NCI-H1930 (cell line): ENCODE results near the gene CRYBA2.

Experiments
- DNase-seq, 2 experiments: peaks; one replicate each; lab custom pipeline; 2025; lab: John Stamatoyannopoulos, UW

Gene CRYBA2

GRCh38 chr2:218981881-218982585 is 11.2 kb downstream of the CRYBA2 start:
- no peak for DNase-seq

- no peak for DNase-seq
Observed at GRCh38 chr2:218981390-218981880, 11.8 kb downstream of the CRYBA2 start.

GRCh38 chr2:218980735-218981389 is 12.4 kb downstream of the CRYBA2 start:
- no peak for DNase-seq

- DNase-seq: peak; percentile 74 to 87
Observed at GRCh38 chr2:218979846-218980734, 13.1 kb downstream of the CRYBA2 start.

- DNase-seq: no peak
Observed at GRCh38 chr2:218975060-218975777, 18.0 kb downstream of the CRYBA2 start.

GRCh38 chr2:218970894-218971293 is 22.3 kb downstream of the CRYBA2 start:
- no peak for DNase-seq

- peak; percentile 11 to 37 for DNase-seq
Observed at GRCh38 chr2:218964041-218964771, 29.0 kb downstream of the CRYBA2 start.

- no peak for DNase-seq
Observed at GRCh38 chr2:218963601-218964000, 29.6 kb downstream of the CRYBA2 start.

- DNase-seq: peak; percentile 93 to 95
Observed at GRCh38 chr2:218962859-218963492, 30.2 kb downstream of the CRYBA2 start.

GRCh38 chr2:218961651-218962570 is 31.3 kb downstream of the CRYBA2 start:
- peak; percentile 42 to 43 for DNase-seq

- no peak for DNase-seq
Observed at GRCh38 chr2:218961229-218961628, 32.0 kb downstream of the CRYBA2 start.

- DNase-seq: peak in 1 of 2 experiments; percentile 44
Observed at GRCh38 chr2:218960309-218961165, 32.7 kb downstream of the CRYBA2 start.

- DNase-seq: peak in 1 of 2 experiments; percentile 57
Observed at GRCh38 chr2:218959761-218960308, 33.4 kb downstream of the CRYBA2 start.

- DNase-seq: peak; percentile 89 to 95
Observed at GRCh38 chr2:218959141-218959731, 34.0 kb downstream of the CRYBA2 start, which contains the start of gene CDK5R2. CDK5R2 (plus strand) TSS chr2:218959666; CDS start chr2:218959821, 155 bp downstream.

- no peak for DNase-seq
Observed at GRCh38 chr2:218958276-218958675, 34.9 kb downstream of the CRYBA2 start.

GRCh38 chr2:218957671-218958070 is 35.6 kb downstream of the CRYBA2 start:
- no peak for DNase-seq

GRCh38 chr2:218956039-218956438 is 37.2 kb downstream of the CRYBA2 start:
- DNase-seq: no peak
